Retinal pigment epithelial cell (primary cell): ENCODE data around the gene PLPPR4.

Experiments
- DNase-seq: peaks from one replicate; pipeline ENCODE4 v3.0.0-alpha.2; 2010; ENCODE audit warnings: low read depth
- H3K4me3 ChIP-seq: 2 replicates; pipeline ENCODE4 v1.5.1; 2011; ENCODE audit warnings: mild to moderate bottlenecking, low read length, control low read depth, moderate library complexity
- CTCF ChIP-seq: conservative IDR thresholded peaks from 2 replicates; pipeline ENCODE4 v1.5.1; 2011; ENCODE audit warnings: low read depth, low read length, control low read depth, inconsistent platforms

PLPPR4 gene

GRCh38 chr1:99306644-99307043 is 42.4 kb downstream of the PLPPR4 start:
- TF ChIP-seq CTCF: no peak
- H3K4me3 ChIP-seq: no peak overlapping the region
- DNase-seq: no peak

DNA sequence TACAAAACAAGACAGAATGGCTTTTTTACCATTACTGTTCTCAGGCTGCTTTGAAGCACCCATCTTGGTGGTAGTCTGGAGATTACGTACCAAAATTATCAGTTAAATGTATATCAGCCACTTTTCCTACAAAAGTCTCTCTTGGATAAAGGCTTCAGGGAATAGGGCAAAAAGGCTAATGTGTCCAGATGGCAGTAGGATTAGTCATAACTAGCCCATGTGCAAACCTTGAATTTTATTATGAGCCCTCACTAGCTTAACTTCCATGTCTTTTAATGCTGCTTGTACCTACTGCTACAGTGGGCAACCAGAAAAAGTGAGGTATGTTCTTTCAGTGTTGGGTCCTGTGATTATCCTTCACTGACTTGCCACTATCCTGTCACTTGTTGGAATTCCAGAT is 51.0 kb downstream of the PLPPR4 start:
- TF ChIP-seq CTCF: no peak
- H3K4me3 ChIP-seq: no peak overlapping the region
- no peak for DNase-seq

DNA sequence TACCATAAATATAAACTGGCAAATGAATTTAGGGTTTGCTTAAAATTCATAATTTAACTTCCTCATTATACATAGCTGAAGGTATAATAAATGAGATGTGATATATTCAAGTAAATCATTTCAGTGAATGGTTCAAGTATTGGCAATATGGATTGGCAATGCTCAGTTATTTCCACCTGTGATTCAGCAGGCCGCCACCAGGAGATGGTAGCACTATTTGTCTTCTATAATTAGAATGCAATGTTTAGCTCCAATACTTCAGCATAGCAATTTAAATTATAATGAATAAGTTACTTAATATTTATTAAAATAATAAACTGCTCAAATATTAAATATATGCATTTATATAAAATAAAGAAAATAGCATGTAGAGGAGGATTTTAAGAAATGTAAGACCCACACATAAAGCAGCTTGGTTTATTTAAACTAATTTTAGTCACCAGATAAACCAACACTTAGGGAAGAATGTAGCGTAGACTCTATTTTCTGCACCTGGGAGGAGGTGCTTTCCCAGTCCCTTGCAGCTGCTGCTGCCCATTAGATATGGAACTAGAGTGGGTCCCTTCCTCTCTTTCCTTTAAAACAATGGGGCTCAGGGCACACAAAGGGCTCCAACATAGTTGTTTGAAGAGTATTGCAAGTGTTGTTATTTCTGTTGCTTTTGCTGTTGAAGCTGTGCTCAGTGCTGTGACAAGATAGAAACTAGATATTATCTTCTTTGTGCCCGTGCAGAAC is 62.1 kb downstream of the PLPPR4 start:
- H3K4me3 ChIP-seq: no peak overlapping the region
- TF ChIP-seq CTCF: peak; percentile 49
- no peak for DNase-seq

GRCh38 chr1:99327357-99327756 is 63.1 kb downstream of the PLPPR4 start:
- no peak overlapping the region for H3K4me3 ChIP-seq
- no peak for TF ChIP-seq CTCF
- no peak for DNase-seq

- no peak for DNase-seq
- no peak for TF ChIP-seq CTCF
- no peak overlapping the region for H3K4me3 ChIP-seq
Measured at GRCh38 chr1:99328171-99328570, 63.9 kb downstream of the PLPPR4 start.

DNA sequence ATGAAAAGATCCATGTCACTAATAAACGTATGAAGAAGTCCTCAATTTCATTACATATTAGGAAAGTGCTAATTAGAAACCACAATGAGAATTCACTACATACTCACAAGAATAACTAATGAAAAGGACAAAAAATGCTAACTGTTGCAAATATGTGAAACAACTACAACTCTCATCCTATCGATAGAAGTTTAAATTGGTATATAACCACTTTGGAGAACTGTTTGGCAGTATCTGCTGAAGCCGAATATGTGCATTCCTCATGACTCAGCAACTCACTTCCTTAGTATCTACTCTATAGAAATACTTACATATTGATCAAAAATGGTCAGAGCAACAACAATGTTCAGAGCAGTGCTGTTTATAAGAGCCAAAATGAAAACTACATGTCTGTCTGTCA is 66.8 kb downstream of the PLPPR4 start:
- H3K4me3 ChIP-seq: no peak overlapping the region
- no peak for TF ChIP-seq CTCF
- no peak for DNase-seq

GRCh38 chr1:99331636-99332035 is 67.3 kb downstream of the PLPPR4 start:
- TF ChIP-seq CTCF: no peak
- no peak for DNase-seq
- H3K4me3 ChIP-seq: no peak overlapping the region
